ENCODE data around the gene LEUTX.
"Not testable (repeated sequence)": the region's sequence is repeated elsewhere in the genome, so short reads cannot be mapped to it uniquely, and the experiment has no call there.

Gene LEUTX

DNA sequence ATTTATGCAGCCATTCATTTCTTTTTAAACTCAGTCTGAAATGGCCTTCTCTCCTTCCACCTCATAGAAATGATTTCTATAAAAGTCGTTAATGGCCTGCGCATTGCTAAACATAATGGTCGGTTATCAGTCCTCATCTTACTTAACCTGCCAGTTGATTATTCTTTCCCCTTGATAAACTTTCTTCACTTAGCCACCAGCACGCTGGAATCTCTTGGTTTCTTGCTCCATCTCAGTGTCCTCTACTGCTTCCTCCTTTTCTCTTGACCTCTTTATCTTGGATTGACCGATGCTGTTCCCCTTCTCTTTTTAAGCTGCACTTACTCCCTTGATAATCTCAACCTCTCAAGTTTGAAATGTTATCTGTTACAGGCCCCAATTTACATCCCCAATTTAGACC, 28.7 kb upstream of the LEUTX start:
- no peak overlapping the region for H3K9ac ChIP-seq (ENCODE audit: low read depth, low read length)
- H3K4me2 ChIP-seq (ENCODE audit: low read length) = no peak overlapping the region

DNA sequence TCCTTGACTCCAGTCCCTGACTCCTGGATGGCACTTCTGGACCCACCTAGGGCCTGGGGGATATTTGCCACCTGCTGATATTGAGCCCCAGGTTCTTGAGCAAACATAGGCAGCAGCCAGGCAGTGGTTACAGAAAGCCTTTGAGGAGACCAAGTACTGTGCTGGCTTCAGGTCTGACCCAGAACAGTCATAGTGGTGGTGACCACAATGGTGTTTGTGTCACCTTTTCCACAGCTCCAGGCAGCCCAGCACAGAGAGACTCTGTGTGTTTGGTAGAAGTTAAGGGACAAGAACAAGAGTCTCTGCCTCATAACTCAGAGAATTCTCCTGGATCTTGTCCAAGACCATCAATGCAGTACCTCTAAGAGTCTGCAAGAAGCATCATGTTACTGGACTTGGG, 26.3 kb upstream of the LEUTX start:
- H3K4me2 ChIP-seq (ENCODE audit: low read length) = no peak overlapping the region
- no peaks in the 10 kb centered on the region for H3K4me1 ChIP-seq (ENCODE audit: control insufficient read depth, insufficient read depth, low read length)

More for the DNA sequence above, 28.7 kb upstream of the LEUTX start:
- Histone ChIP-seq H3K36me3 (ENCODE audit: insufficient read depth, low read length) (no peaks in the 10 kb centered on the region), H3K27me3 (ENCODE audit: control insufficient read depth, insufficient read depth, low read length) (peaks cover 4% of the 10 kb centered on the region), H3K9me3 (replicated peaks; ENCODE audit: low read length) (no peaks in the 10 kb centered on the region), H3K4me1 (ENCODE audit: control insufficient read depth, insufficient read depth, low read length) (no peaks in the 10 kb centered on the region), H3K4me3 (ENCODE audit: low read length) (no peak overlapping the region)

GRCh38 chr19:39752795-39753194, 25.9 kb upstream of the LEUTX start:
- Histone ChIP-seq H3K27me3 (ENCODE audit: control insufficient read depth, insufficient read depth, low read length) (peaks cover 22% of the 10 kb centered on the region), H3K9ac (ENCODE audit: low read depth, low read length) (no peak overlapping the region), H3K9me3 (replicated peaks; ENCODE audit: low read length) (no peaks in the 10 kb centered on the region), H3K4me3 (ENCODE audit: low read length) (no peak overlapping the region), H3K4me1 (ENCODE audit: control insufficient read depth, insufficient read depth, low read length) (no peaks in the 10 kb centered on the region), H3K36me3 (ENCODE audit: insufficient read depth, low read length) (no peaks in the 10 kb centered on the region), H3K4me2 (ENCODE audit: low read length) (no peak overlapping the region)

More for the DNA sequence above, 26.3 kb upstream of the LEUTX start:
- Histone ChIP-seq H3K9ac (ENCODE audit: low read depth, low read length) (no peak overlapping the region), H3K27me3 (ENCODE audit: control insufficient read depth, insufficient read depth, low read length) (peaks cover 22% of the 10 kb centered on the region), H3K36me3 (ENCODE audit: insufficient read depth, low read length) (no peaks in the 10 kb centered on the region), H3K4me3 (ENCODE audit: low read length) (no peak overlapping the region), H3K9me3 (replicated peaks; ENCODE audit: low read length) (no peaks in the 10 kb centered on the region)

GRCh38 chr19:39754544-39754943, 24.1 kb upstream of the LEUTX start:
- Histone ChIP-seq H3K9me3 (replicated peaks; ENCODE audit: low read length) (no peaks in the 10 kb centered on the region), H3K9ac (ENCODE audit: low read depth, low read length) (no peak overlapping the region), H3K27me3 (ENCODE audit: control insufficient read depth, insufficient read depth, low read length) (peaks cover 22% of the 10 kb centered on the region), H3K4me2 (ENCODE audit: low read length) (no peak overlapping the region), H3K4me1 (ENCODE audit: control insufficient read depth, insufficient read depth, low read length) (no peaks in the 10 kb centered on the region), H3K4me3 (ENCODE audit: low read length) (no peak overlapping the region), H3K36me3 (ENCODE audit: insufficient read depth, low read length) (no peaks in the 10 kb centered on the region)

- no peak overlapping the region for H3K4me2 ChIP-seq (ENCODE audit: low read length)
- H3K27me3 ChIP-seq (ENCODE audit: control insufficient read depth, insufficient read depth, low read length) = peaks cover 21% of the 10 kb centered on the region
- H3K4me3 ChIP-seq (ENCODE audit: low read length) = no peak overlapping the region
- no peak overlapping the region for H3K9ac ChIP-seq (ENCODE audit: low read depth, low read length)
- H3K9me3 ChIP-seq (replicated peaks; ENCODE audit: low read length) = no peaks in the 10 kb centered on the region
- no peaks in the 10 kb centered on the region for H3K36me3 ChIP-seq (ENCODE audit: insufficient read depth, low read length)
- H3K4me1 ChIP-seq (ENCODE audit: control insufficient read depth, insufficient read depth, low read length) = no peaks in the 10 kb centered on the region
Observed at GRCh38 chr19:39754971-39755370, 23.7 kb upstream of the LEUTX start.

GRCh38 chr19:39759457-39760184, 19.0 kb upstream of the LEUTX start:
- Histone ChIP-seq H3K9ac (ENCODE audit: low read depth, low read length) (no peak overlapping the region), H3K27me3 (ENCODE audit: control insufficient read depth, insufficient read depth, low read length) (peaks cover 19% of the 10 kb centered on the region), H3K4me1 (ENCODE audit: control insufficient read depth, insufficient read depth, low read length) (no peaks in the 10 kb centered on the region), H3K36me3 (ENCODE audit: insufficient read depth, low read length) (no peaks in the 10 kb centered on the region), H3K9me3 (replicated peaks; ENCODE audit: low read length) (no peaks in the 10 kb centered on the region), H3K4me3 (ENCODE audit: low read length) (no peak overlapping the region), H3K4me2 (ENCODE audit: low read length) (no peak overlapping the region)

DNA sequence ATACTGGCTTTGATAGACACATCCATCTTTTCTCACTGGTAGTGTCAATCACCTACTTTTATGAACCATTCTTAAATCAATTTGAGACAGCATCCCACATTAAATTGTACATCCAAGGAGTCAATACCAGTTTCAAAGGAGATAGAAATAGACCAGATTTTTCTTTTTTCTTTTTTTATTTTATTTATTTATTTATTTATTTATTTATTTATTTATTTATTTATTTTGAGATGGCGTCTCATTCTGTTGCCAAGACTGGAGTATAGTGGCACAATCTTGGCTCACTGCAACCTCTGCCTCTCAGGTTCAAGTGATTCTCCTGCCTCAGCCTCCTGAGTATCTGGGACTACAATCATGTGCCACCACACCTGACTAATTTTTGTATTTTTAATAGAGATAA, 16.8 kb upstream of the LEUTX start:
- H3K36me3 ChIP-seq (ENCODE audit: insufficient read depth, low read length); H3K9me3 ChIP-seq (replicated peaks; ENCODE audit: low read length); H3K4me1 ChIP-seq (ENCODE audit: control insufficient read depth, insufficient read depth, low read length); H3K4me3 ChIP-seq (ENCODE audit: low read length); H3K9ac ChIP-seq (ENCODE audit: low read depth, low read length); H3K4me2 ChIP-seq (ENCODE audit: low read length); H3K27me3 ChIP-seq (ENCODE audit: control insufficient read depth, insufficient read depth, low read length): not testable (repeated sequence)

DNA sequence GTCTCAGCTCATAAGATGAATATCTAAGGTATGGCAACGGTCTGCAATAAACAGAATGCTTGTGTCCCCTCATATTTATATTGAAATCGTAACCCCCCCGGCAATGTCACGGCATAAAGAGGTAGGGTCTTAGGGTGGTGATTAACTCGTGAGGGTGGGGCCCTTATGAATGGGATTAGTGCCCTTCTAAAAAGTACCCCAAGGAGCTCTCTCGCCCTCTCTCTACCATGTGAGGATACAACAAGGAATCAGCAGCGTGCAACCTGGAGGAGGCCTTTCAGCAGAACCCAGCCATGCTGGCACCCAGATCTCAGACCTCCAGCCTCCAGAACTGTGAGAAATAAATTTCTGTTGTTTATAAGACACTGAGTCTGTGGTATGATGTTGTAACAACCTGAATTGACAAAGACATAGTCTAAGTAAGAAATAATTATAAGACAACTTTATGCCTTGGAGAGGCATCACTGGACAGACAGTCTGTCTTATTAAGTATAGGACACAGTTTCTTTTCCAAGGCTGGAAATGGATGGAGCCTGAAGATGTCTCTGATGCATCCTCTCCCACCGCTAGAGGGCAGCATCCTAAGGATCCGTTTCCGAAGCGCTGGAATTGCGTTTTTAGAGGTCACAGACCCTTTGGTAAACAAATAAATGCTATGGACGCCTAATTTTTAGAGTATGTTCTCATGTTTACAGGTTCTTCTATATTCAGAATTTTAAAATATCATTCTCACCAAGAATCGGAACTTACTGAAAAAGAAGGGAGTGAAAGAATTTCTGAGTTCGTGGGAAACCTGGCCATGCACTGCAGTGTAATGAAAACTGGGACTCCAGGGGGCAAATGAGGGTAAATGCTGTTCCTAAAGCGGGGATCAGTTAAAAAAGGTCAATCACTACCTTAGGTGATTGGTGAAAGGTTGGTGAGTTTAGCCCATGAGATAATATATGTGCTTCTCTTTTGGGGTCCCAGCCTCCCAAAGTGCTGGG, 13.3 kb upstream of the LEUTX start:
- H3K9ac ChIP-seq (ENCODE audit: low read depth, low read length) = no peak overlapping the region
- no peak overlapping the region for H3K4me2 ChIP-seq (ENCODE audit: low read length)
- H3K36me3 ChIP-seq (ENCODE audit: insufficient read depth, low read length) = no peaks in the 10 kb centered on the region
- no peaks in the 10 kb centered on the region for H3K4me1 ChIP-seq (ENCODE audit: control insufficient read depth, insufficient read depth, low read length)
- no peak overlapping the region for H3K4me3 ChIP-seq (ENCODE audit: low read length)
- peaks cover 7% of the 10 kb centered on the region for H3K27me3 ChIP-seq (ENCODE audit: control insufficient read depth, insufficient read depth, low read length)
- no peaks in the 10 kb centered on the region for H3K9me3 ChIP-seq (replicated peaks; ENCODE audit: low read length)

GRCh38 chr19:39768334-39768733, 10.3 kb upstream of the LEUTX start:
- Histone ChIP-seq H3K27me3 (ENCODE audit: control insufficient read depth, insufficient read depth, low read length) (peaks cover 20% of the 10 kb centered on the region), H3K4me3 (ENCODE audit: low read length) (no peak overlapping the region), H3K4me2 (ENCODE audit: low read length) (no peak overlapping the region), H3K9ac (ENCODE audit: low read depth, low read length) (no peak overlapping the region), H3K36me3 (ENCODE audit: insufficient read depth, low read length) (no peaks in the 10 kb centered on the region), H3K4me1 (ENCODE audit: control insufficient read depth, insufficient read depth, low read length) (no peaks in the 10 kb centered on the region), H3K9me3 (replicated peaks; ENCODE audit: low read length) (no peaks in the 10 kb centered on the region)

DNA sequence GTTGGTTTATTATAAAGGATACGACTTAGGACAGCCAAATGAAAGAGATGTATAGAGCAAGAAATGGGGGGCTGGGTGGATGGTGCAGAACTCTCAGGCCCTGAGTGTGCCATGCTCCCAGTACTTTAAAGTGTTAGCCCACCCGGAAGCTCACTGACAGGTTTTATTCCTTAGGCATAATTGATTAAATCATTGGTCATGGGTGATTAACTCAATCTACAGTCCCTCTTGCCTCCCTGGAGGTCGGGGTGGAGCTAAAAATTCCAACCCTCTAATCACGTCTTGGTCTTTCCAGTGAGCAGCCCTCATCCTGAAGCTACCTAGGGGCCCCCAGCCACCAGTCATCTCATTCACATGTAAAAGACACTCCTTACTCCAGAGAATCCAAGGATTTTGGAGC, 9.9 kb upstream of the LEUTX start:
- H3K36me3 ChIP-seq (ENCODE audit: insufficient read depth, low read length) = no peaks in the 10 kb centered on the region

DNA sequence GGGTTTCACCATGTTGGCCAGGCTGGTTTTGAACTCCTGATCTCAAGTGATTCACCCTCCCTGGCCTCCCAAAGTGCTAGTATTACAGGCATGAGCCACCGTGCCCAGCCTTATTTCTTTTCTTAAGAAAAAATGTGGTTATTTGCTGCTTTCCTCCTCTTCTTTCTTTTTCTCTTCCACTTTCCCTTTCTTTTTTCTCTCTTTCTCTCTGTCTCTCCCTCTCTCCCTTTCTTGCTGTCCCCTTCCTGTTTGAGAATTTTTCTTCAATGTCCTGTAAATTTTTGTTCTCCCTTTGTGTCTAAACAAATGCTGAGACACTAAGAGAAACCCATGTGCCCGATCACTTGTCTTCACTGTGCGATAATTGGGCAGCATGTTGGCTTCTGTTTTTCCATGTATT, 2.2 kb downstream of the LEUTX start:
- H3K27me3 ChIP-seq (ENCODE audit: control insufficient read depth, insufficient read depth, low read length) = peaks cover 29% of the 10 kb centered on the region

More for the DNA sequence above, 9.9 kb upstream of the LEUTX start:
- Histone ChIP-seq H3K4me2 (ENCODE audit: low read length) (no peak overlapping the region), H3K9me3 (replicated peaks; ENCODE audit: low read length) (no peaks in the 10 kb centered on the region), H3K4me3 (ENCODE audit: low read length) (no peak overlapping the region), H3K27me3 (ENCODE audit: control insufficient read depth, insufficient read depth, low read length) (peaks cover 20% of the 10 kb centered on the region), H3K9ac (ENCODE audit: low read depth, low read length) (no peak overlapping the region), H3K4me1 (ENCODE audit: control insufficient read depth, insufficient read depth, low read length) (no peaks in the 10 kb centered on the region)

More for the DNA sequence above, 2.2 kb downstream of the LEUTX start:
- no peaks in the 10 kb centered on the region for H3K9me3 ChIP-seq (replicated peaks; ENCODE audit: low read length)
- no peaks in the 10 kb centered on the region for H3K4me1 ChIP-seq (ENCODE audit: control insufficient read depth, insufficient read depth, low read length)
- no peak overlapping the region for H3K4me2 ChIP-seq (ENCODE audit: low read length)
- H3K36me3 ChIP-seq (ENCODE audit: insufficient read depth, low read length) = no peaks in the 10 kb centered on the region
- H3K9ac ChIP-seq (ENCODE audit: low read depth, low read length) = no peak overlapping the region
- no peak overlapping the region for H3K4me3 ChIP-seq (ENCODE audit: low read length)

Measured in skeletal muscle satellite cell (primary cell).